GM19099 (cell line): Measurements from ENCODE around the gene PIK3C2B.

ENCODE experiments used
- POLR2A ChIP-seq: IDR thresholded peaks from 3 replicates; pipeline ENCODE4 v1.6.1; 2011; ENCODE audit warnings: low read depth; ENCODE audit not compliant: insufficient read length; ENCODE audit errors: extremely low read depth

The PIK3C2B gene

DNA sequence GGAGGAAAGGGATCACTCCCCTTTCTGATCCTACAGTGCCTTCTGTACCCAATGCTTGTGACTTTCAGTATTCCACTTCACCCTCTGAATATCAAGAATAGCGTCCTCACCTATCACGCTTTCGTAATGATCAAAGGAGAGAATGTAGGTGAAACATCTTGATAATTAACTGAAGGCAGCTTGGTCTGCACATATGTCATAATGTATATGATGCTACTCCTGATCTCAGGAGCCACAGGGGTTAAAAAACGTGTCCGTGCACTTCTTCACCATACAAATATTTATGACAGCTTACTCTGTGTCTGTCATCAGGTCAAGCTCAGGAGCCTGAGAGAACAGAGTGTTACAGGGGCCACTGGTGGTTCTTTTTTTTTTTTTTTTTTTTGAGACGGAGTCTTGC lies 1.2 kb upstream of the PIK3C2B start:
- no peak for TF ChIP-seq POLR2A

DNA sequence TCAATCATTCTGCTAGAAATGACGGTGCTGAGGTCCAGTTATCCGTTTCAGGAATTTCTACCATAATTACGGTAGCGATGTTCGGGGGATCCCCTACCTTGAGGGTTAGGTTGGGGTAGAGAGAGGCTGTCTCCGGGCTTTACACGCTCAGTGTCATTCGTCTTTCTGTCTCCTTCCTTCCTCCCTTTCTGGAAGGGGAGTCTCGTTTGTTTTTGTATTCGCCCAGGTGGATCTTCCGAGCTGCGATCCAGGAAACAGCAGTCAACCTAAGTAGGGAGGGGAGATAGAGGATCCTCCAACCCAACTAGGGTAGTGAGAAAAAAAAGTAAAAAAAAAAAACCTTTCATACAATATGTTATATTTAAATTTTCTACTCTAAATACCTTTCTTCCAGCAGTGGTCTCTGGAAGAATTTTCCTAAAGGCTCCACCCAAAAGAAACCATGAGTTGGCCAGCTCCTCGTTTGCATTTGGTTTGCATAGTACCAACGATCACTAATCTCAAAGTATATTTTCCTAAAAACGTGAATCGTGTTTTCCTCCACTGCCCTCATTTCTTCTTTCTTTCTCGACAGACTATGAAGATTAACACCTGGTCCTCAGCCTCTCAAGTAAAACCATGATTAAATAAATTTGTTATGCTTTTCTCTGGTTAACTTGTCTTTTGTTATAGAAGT lies 611 bp upstream of the PIK3C2B start:
- no peak for TF ChIP-seq POLR2A

DNA sequence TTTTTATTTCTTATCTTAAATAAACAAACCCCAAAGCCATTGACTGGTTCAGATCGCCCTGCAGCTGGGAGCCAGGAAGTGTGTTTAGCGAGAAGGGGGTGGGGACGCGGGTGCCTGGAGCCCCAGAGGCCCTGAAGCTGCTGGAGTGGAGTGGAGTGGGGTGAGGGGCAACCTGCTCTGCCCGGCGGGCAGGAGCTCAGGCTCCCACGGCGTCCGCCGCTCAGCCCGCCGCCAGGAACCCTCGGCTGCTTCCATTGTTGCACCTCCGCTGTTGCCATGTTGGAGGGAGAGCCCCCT lies 673 bp downstream of the PIK3C2B start:
- no peak for TF ChIP-seq POLR2A

DNA sequence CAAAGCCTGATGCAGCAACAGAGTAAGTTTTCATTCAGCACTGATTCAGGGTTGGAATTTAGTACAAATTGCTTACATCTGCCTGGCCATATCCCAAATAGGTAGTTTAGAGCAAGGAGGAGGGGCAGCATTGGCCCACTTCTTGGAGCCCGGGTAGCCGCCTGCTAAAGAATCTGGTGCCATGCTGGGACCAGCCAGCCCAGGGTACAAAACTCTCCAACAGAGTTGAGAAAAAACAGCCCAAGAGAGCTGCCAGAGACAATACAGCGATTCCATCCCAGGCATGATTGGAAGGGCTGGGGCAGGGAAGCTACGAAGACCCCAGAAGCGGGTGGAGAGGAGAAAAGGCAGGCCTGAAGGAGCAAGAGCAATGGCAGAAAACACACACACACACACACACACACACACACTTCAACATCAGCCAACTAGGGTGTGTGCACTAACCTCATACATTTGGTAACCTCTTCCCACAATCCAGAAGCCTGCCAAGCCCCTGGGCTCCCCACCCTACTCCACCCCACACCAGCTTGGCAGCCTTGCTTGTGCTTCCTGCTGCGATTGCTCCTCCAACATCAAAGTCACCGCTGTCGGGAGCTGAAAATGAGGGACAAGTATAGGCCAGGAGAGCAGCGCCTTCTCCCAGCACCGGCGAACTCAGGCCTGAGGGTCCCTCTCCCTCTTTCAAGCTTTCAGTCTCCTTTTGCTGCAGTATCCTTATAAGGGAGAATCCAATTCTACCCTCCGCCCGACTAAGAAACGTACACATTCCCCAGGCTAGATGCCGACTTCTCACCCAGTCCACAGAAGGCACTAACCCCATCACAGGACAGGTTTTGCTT lies 1.2 kb downstream of the PIK3C2B start:
- no peak for TF ChIP-seq POLR2A

DNA sequence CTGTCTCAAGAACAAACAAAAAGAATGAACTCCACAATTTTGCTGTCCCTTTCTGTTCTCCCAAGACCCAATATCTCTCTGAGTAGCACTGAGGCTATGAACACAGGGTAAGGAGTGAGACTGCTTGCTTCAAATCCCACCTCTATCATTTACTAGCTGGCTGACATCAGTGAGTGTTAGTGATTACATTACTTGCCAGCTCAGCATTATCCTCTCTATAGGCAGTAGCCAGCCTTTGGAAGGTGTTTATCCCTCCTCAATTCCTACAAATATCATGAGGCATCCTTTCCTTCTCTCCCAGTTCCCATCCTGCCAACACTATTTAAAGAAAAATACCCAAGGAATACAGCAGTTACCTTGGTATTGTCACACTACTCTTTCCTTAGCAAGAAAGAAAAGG lies 3.0 kb downstream of the PIK3C2B start:
- TF ChIP-seq POLR2A = no peak

GRCh38 chr1:204487256-204487615 lies 7.4 kb downstream of the PIK3C2B start:
- TF ChIP-seq POLR2A = no peak

DNA sequence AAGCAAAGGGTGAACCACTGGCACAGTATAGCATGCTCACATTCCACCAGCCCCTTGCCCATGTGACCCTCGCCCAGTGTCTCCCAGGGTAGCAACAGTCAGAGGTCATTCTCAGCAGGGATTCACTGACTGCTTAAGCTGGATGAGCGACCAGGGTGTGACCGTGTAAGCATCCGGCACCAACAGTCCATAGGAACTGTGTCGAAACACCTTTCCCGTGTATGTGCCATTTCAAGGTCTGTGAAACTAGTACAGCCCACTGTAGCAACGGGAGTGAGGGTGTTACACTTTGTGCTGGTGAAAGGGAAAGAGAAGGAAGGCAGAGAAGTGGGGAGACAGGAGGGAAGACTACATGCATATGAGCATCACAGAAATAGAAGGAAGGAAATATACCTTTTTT lies 10.8 kb downstream of the PIK3C2B start:
- TF ChIP-seq POLR2A = no peak

DNA sequence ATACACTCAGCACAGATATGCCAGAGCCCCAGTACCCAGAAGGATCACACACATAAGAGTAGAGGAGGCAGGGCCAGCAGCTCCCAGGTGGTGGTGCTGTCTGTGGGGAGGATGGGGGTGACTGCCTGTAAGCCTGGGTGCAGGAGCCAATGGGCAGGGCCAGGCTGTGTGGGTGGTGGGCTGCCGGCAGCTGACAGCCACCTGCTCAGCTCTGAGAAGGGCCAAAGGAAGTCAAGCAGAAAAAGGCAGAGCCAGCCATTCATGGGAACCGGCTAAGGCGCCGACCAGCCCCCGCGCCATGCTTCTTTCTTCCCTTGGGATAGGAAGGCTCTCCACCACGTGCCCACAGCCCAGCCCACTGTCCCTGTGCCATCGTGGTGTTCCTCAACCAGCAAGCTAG lies 14.1 kb downstream of the PIK3C2B start:
- no peak for TF ChIP-seq POLR2A

- TF ChIP-seq POLR2A = no peak
Observed at GRCh38 chr1:204479387-204480136, 15.0 kb downstream of the PIK3C2B start.

DNA sequence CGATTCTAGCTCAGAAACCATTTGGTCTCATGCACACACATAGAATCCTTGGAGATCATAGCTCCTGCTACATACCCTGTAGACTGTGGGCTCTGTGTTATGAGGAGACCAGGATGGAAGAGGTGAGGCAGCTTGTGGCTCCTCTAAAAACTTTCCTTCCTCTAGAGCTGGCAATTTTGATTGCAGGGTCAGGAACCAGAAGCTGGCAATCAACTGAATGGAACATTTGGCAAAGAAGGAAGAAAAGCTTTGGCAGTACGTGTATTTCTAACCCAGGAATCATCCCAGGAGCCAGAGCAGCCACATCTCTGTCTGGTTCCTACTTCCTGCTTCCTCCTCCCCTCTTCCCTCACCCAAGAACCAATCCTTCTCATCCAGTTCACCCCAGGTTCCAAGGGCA lies 15.7 kb downstream of the PIK3C2B start:
- no peak for TF ChIP-seq POLR2A

DNA sequence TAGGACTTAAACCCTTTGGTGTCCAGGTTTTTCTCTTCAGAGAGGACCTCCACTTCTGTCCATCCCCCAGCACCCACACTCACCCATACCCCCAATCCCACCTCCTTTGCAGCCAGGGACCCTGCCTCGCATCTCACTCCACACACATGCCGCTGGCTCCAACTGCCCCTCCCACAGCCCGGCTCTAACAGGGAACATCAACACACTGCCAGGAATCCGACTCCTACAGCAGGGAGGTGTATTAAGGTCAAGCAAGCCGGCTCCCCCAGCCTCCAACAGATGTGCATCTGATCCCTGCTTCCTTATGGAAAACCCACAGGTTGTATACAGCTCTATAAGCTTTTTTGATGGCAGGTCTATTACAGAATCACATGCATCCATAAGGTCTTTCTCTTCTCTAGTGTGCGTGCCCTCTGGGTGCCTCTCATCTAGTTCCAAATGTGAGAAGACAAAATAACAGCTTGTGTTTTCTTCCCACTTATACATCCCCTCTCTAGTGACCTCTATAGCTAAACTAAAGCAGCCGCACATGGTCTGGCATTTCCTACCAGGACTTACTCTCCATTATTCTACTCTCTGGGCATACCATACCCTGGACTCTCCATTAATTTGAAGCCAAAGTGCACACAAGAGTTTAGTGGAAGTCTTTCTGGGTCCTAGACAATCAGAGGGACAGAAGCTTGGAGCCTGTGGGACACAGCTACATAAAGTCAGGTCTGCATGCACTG lies 16.3 kb downstream of the PIK3C2B start:
- no peak for TF ChIP-seq POLR2A

GRCh38 chr1:204477036-204477740 lies 17.4 kb downstream of the PIK3C2B start:
- no peak for TF ChIP-seq POLR2A

DNA sequence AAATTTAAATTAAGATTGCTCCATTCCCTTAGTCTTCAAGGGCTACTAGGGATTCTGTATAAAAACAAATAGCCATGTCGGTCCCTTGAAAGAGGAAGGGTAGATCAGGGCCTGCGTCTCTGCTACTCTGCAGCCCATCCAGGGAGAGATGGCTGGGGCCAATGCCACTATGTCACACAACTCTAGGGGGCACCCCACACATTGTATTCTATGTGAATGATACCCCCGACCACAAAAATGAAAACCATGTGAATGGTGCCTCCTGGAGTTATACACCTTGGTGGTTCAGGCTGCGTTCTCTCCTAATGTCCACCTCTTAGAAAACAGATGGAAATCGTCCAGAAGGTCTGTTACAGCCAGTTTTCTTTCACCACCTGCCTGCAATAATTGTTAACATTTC lies 18.0 kb downstream of the PIK3C2B start:
- no peak for TF ChIP-seq POLR2A

- TF ChIP-seq POLR2A = no peak
Observed at GRCh38 chr1:204475656-204476432, 18.8 kb downstream of the PIK3C2B start.

DNA sequence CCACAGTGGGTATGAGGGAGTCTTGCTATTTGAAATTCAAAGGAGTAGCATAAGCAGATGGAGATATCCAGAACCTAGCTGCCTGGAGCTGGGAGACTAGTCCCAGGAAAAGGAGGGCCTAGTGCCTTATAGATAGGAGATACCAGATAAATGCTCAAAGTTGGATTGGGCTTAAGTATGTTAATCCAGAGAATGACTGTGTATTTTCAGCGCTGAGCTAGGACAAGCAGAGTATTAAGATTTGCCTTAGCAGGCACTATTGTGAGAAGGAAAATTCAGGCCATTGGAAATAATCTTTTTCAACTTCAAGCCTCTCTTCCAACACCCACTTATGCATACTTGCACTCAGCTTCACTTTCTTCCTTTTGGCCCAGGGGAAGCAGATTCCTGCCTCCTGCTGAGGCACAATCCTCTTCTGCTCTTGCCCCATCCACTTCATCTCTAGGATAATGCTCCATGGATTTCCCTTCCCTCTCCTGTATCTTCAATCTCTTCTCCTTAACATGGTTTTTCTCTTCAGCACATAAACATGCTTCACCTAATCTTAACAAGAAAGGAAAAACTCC lies 21.1 kb downstream of the PIK3C2B start:
- no peak for TF ChIP-seq POLR2A
